Endodermal cell (in vitro differentiated cells): Measurements from ENCODE around the gene MEF2A. TPM values are rescaled to one million over a fixed set of nuclear protein-coding genes. Genes with fewer than 3 reads are reported as not detected.

Experiments
- DNase-seq: peaks from one replicate; pipeline ENCODE4 v3.0.0-alpha.2; 2017
- H3K27ac ChIP-seq: 2 replicates; pipeline ENCODE4 v1.5.1; 2013; ENCODE audit warnings: mild to moderate bottlenecking, low read depth, low read length, moderate library complexity
- H3K27me3 ChIP-seq: 2 replicates; pipeline ENCODE4 v1.6.1; 2013; ENCODE audit warnings: mild to moderate bottlenecking, low read length, moderate library complexity; ENCODE audit not compliant: insufficient read depth, control insufficient read depth, poor library complexity, severe bottlenecking
- H3K36me3 ChIP-seq: 2 replicates; pipeline ENCODE4 v1.7.0; 2013; ENCODE audit warnings: mild to moderate bottlenecking, low read length, moderate library complexity; ENCODE audit not compliant: control insufficient read depth, insufficient read depth
- H3K4me1 ChIP-seq: one replicate; pipeline ENCODE4 v1.7.0; 2013; ENCODE audit warnings: low read length; ENCODE audit not compliant: control insufficient read depth, insufficient read depth
- H3K4me3 ChIP-seq: 2 replicates; pipeline ENCODE4 v1.5.1; 2013; ENCODE audit warnings: mild to moderate bottlenecking, low read length, moderate library complexity
- H3K9ac ChIP-seq: 2 replicates; pipeline ENCODE4 v1.6.1; 2013; ENCODE audit warnings: mild to moderate bottlenecking, low read length, moderate library complexity; ENCODE audit not compliant: poor library complexity, severe bottlenecking; ENCODE audit errors: extremely low read depth
- H3K9me3 ChIP-seq: 2 replicates; pipeline ENCODE4 v1.6.1; 2013; ENCODE audit warnings: mild to moderate bottlenecking, low read length, moderate library complexity; ENCODE audit not compliant: control insufficient read depth
- H3K27ac Mint-ChIP-seq: 2 replicates; pipeline ENCODE4 v1.8.0; 2020; ENCODE audit warnings: mixed read lengths
- H3K27me3 Mint-ChIP-seq: 2 replicates; pipeline ENCODE4 v1.8.0; 2021; ENCODE audit warnings: mild to moderate bottlenecking, mixed read lengths; ENCODE audit not compliant: insufficient read depth
- H3K36me3 Mint-ChIP-seq: 2 replicates; pipeline ENCODE4 v1.8.0; 2020; ENCODE audit warnings: low read depth, mixed read lengths
- H3K4me1 Mint-ChIP-seq: 2 replicates; pipeline ENCODE4 v1.8.0; 2020; ENCODE audit warnings: mixed read lengths
- H3K4me3 Mint-ChIP-seq: 2 replicates; pipeline ENCODE4 v1.8.0; 2020; ENCODE audit warnings: mild to moderate bottlenecking, moderate library complexity, mixed read lengths
- H3K9me3 Mint-ChIP-seq: 2 replicates; pipeline ENCODE4 v1.8.0; 2020; ENCODE audit warnings: mild to moderate bottlenecking, mixed read lengths
- WGBS, 2 experiments: methylation state at CpG; one replicate each; pipeline versions ENCODE4 v1.1.5 to v1.1.7; 2013; ENCODE audit warnings: missing lambda C conversion rate in 2 of 2, mixed read lengths in 1 of 2; ENCODE audit not compliant: insufficient coverage in 1 of 2, insufficient read length in 1 of 2; 5-methylcytosine and 5-hydroxymethylcytosine counted together
- total RNA-seq, 2 donors: library from RNA; stranded (reverse); fragmentation: NEBNext Ultra II Directional in 1 of 2; extraction: Animal tissue kit (Norgen Biotek cat#: 25700) in 1 of 2; gene quantifications; 2 replicates in 1 of 2; 3 replicates in 1 of 2; pipeline ENCODE4 v1.2.1, GENCODE V29; 2021
- TF ChIP-seq, protein P1 (sequence below): fragments of 200-600 bp; sonication (generic); conservative IDR thresholded peaks from 2 replicates; pipeline ENCODE4 v1.5.0; 2021; ENCODE audit warnings: antibody characterized with exemption, mild to moderate bottlenecking

MEF2A gene
- total RNA-seq, 2 donors from 2014 or later = 23.5 to 28.6 TPM

DNA sequence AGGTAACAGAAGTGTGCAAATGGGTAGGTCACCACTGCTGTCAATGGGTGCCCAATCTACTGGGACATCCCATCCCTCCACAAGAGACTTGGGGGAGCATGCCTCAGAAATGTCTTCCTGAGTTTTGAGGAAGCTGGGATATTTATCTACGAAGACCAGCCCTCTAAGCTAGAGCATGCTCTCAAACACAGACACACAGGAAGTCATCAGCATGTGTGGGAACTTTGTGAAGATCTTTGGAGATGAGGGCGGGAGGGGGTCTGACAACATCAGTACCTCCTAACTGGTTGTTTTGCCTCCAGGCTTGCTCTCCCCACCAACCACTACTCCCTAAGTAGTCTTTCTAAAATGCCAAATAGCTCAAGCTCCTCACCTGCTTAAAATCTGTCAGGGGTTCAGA is 3.5 kb upstream of the MEF2A start:
- TF ChIP-seq, protein P1, sequence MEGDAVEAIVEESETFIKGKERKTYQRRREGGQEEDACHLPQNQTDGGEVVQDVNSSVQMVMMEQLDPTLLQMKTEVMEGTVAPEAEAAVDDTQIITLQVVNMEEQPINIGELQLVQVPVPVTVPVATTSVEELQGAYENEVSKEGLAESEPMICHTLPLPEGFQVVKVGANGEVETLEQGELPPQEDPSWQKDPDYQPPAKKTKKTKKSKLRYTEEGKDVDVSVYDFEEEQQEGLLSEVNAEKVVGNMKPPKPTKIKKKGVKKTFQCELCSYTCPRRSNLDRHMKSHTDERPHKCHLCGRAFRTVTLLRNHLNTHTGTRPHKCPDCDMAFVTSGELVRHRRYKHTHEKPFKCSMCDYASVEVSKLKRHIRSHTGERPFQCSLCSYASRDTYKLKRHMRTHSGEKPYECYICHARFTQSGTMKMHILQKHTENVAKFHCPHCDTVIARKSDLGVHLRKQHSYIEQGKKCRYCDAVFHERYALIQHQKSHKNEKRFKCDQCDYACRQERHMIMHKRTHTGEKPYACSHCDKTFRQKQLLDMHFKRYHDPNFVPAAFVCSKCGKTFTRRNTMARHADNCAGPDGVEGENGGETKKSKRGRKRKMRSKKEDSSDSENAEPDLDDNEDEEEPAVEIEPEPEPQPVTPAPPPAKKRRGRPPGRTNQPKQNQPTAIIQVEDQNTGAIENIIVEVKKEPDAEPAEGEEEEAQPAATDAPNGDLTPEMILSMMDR = no peak
- H3K27ac Mint-ChIP-seq = no peak overlapping the region
- no peaks in the 10 kb centered on the region for H3K27me3 ChIP-seq
- DNase-seq = no peak
- H3K27ac ChIP-seq = no peak overlapping the region
- H3K4me1 Mint-ChIP-seq = peaks cover 11% of the 10 kb centered on the region
- H3K4me1 ChIP-seq = no peaks in the 10 kb centered on the region
- H3K36me3 ChIP-seq = no peaks in the 10 kb centered on the region
- no peaks in the 10 kb centered on the region for H3K36me3 Mint-ChIP-seq
- no peak overlapping the region for H3K4me3 ChIP-seq
- 67 to 79% methylated on average over 1 to 2 of the region's 2 CpGs for WGBS, 2 experiments
- H3K9ac ChIP-seq = no peak overlapping the region
- H3K4me3 Mint-ChIP-seq = no peak overlapping the region
- H3K27me3 Mint-ChIP-seq = peaks cover 7% of the 10 kb centered on the region
- no peaks in the 10 kb centered on the region for H3K9me3 ChIP-seq
- no peaks in the 10 kb centered on the region for H3K9me3 Mint-ChIP-seq

DNA sequence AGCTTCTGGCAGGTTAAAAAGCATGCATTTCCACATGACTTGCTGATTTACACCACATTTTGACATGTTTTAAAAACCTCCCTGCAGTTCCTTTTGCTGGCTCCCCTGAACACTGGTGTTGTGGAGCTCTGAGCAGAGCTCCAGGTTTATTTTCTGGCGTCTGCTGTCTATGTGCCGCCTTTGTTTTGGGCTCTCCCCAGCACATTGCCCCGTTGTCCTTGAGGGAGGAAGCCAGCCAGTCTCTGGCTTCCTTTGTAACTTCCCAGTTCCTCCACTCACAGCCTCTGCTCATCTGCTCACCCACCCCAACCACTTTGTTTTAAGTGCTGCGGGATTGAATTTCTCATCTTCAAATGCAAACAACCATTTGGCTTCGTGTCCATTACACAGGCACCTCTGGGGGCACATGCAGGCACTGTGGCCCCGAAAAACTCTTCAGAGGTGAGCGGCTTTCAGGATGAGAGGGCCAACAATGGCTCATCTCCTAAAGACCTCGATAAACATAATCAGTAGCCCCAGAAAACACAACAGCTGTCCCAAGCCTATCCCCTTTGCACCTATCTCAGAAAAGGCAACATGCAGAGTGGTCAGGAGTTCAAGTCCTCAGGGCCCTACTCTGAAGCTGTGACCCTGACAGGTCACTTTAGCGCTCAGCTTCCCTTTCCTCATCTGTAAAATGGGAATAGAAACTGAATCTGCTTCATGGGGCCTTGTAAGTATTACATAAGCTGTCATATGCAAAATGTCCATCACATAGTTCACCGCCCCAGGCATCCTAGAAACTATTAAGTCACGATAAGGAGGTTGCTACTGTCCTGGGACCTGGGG is 1.3 kb upstream of the MEF2A start:
- H3K36me3 Mint-ChIP-seq = no peaks in the 10 kb centered on the region

DNA sequence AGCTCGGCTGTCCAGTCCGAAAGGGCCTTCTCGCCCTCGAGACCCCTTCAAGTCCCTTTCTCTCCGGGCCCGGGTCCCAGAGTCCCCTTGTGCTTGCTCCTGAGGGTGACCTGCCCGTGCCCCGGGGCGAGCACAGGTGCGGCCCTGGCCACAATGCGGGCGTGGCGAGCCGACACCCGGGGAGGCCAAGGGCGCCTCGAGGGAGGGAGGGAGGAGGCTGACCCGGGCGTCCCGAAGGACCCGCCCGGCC is 810 bp upstream of the MEF2A start:
- 17 to 72% methylated on average over 2 to 22 of the region's 22 CpGs for WGBS, 2 experiments
- peaks cover 23% of the 10 kb centered on the region for H3K4me1 Mint-ChIP-seq

More for the DNA sequence above, 1.3 kb upstream of the MEF2A start:
- H3K27ac Mint-ChIP-seq = no peak overlapping the region
- H3K27me3 Mint-ChIP-seq = peaks cover 7% of the 10 kb centered on the region
- 68 to 76% methylated on average over 7 to 11 of the region's 11 CpGs for WGBS, 2 experiments
- peak; percentile 64 for DNase-seq
- Histone ChIP-seq H3K27ac (no peak overlapping the region), H3K9ac (no peak overlapping the region), H3K36me3 (no peaks in the 10 kb centered on the region), H3K27me3 (no peaks in the 10 kb centered on the region), H3K4me1 (no peaks in the 10 kb centered on the region), H3K4me3 (peak overlapping the region; percentile 70), H3K9me3 (no peaks in the 10 kb centered on the region)
- H3K4me1 Mint-ChIP-seq = peaks cover 23% of the 10 kb centered on the region
- H3K9me3 Mint-ChIP-seq = no peaks in the 10 kb centered on the region
- H3K4me3 Mint-ChIP-seq = peak overlapping the region; percentile 92
- TF ChIP-seq, protein P1 = no peak

More for the DNA sequence above, 810 bp upstream of the MEF2A start:
- H3K9ac ChIP-seq = no peak overlapping the region
- H3K27ac ChIP-seq = no peak overlapping the region
- peak; percentile 82 for DNase-seq
- Mint-ChIP-seq H3K36me3 (no peaks in the 10 kb centered on the region), H3K27ac (no peak overlapping the region), H3K4me3 (peak overlapping the region; percentile 92), H3K27me3 (peaks cover 7% of the 10 kb centered on the region), H3K9me3 (no peaks in the 10 kb centered on the region)
- H3K4me3 ChIP-seq = peak overlapping the region; percentile 70
- no peaks in the 10 kb centered on the region for H3K27me3 ChIP-seq
- H3K4me1 ChIP-seq = no peaks in the 10 kb centered on the region
- H3K36me3 ChIP-seq = no peaks in the 10 kb centered on the region
- TF ChIP-seq, protein P1 = no peak
- no peaks in the 10 kb centered on the region for H3K9me3 ChIP-seq
